K562 (cell line): ENCODE data around the gene ERFL.
A peak's percentile ranks its signal among the peaks of the same experiment; 100 is the strongest.

Experiments
- CBX3 ChIP-seq, 2 experiments: IDR thresholded peaks; 1 replicate in 1 of 2; 2 replicates in 1 of 2; pipeline ENCODE4 v1.6.1; 2012; ENCODE audit warnings: inconsistent platforms in 2 of 2, low read length in 2 of 2, borderline replicate concordance in 1 of 2, control low read depth in 1 of 2
- EZH2 ChIP-seq: IDR thresholded peaks from 2 replicates; pipeline ENCODE4 v1.6.1; 2012; ENCODE audit warnings: low read depth, mild to moderate bottlenecking, inconsistent platforms, low read length, borderline replicate concordance
- FOXA1 ChIP-seq: fragments of 450-650 bp; IDR thresholded peaks from 2 replicates; pipeline ENCODE4 v1.6.1; 2016; ENCODE audit warnings: mild to moderate bottlenecking, borderline replicate concordance
- POLR2AphosphoS5 ChIP-seq: IDR thresholded peaks from 2 replicates; pipeline ENCODE4 v1.6.1; 2011; ENCODE audit warnings: mild to moderate bottlenecking, low read depth, low read length, moderate library complexity; ENCODE audit not compliant: control insufficient read depth, insufficient read depth
- SMC3 ChIP-seq: conservative IDR thresholded peaks from 2 replicates; pipeline ENCODE4 v1.6.1; 2011; ENCODE audit warnings: low read depth, low read length, improper control_type of control experiment; ENCODE audit not compliant: insufficient read depth
- TAF7 ChIP-seq: fragments of 450-650 bp; IDR thresholded peaks from 2 replicates; pipeline ENCODE4 v1.6.1; 2016; ENCODE audit warnings: missing genetic modification characterization, missing compliant biosample characterization
- YY1 ChIP-seq, 3 experiments: IDR thresholded peaks; 2 replicates each; pipeline ENCODE4 v1.6.1; 2011; ENCODE audit warnings: low read length in 2 of 3, mild to moderate bottlenecking in 2 of 3, moderate library complexity in 2 of 3, borderline replicate concordance in 1 of 3, control low read depth in 1 of 3, low read depth in 1 of 3; ENCODE audit not compliant: insufficient read depth in 3 of 3, insufficient replicate concordance in 2 of 3, control insufficient read depth in 1 of 3, insufficient read length in 1 of 3; ENCODE audit errors: extremely low read depth in 1 of 3
- ZNF143 ChIP-seq: sonication (generic); formaldehyde crosslinking; IDR thresholded peaks from 2 replicates; pipeline ENCODE4 v1.9.0; 2022; ENCODE audit warnings: mild to moderate bottlenecking, missing genetic modification reagents
- TF ChIP-seq, protein P1 (sequence below): sonication (generic); formaldehyde crosslinking; IDR thresholded peaks from 2 replicates; pipeline ENCODE4 v1.8.1; 2023; ENCODE audit warnings: mild to moderate bottlenecking, missing genetic modification reagents

DNA sequence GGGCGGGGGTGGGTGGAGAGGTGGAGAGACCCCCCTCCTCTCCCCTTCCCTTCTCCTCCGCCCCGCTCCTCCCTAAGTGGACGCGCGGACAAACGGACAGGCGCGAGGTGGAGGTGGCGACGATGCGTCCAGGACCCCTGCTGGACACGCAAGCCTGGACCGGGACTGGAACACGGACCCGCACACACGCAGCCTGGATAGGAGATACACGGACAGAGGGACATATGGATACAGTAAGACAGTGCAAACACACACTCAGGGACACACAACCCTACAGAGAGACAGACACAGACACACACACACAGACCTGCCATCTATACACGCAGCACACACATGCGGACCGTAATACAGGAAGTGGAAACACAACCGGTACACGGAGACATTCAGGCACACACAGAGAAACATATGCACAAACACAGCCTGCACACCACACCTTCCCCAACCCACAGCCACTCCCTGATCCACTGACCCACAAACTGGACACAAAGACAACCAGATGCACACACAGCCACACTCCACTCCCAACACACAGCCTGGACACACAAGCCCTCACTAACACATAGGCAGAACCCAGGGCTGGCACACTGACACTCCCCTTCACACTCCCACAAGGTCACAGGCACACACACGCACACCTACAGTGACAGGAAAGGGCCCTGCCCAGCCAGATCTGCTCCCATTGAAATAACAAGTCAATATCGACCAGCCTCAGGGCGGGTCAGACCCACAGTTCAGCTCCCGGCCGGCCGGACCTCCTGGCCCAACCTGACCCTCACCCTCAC, 696 bp upstream of the ERFL start:
- TF ChIP-seq TAF7 (tag): no peak; the same call in 1 of the 2 replicates
- no peak for TF ChIP-seq SMC3
- TF ChIP-seq YY1 (IDR thresholded peaks at IDR 0.05; ENCODE audit: borderline replicate concordance in 1 of 3, control insufficient read depth in 1 of 3, extremely low read depth in 1 of 3, insufficient read depth in 3 of 3, insufficient read length in 1 of 3, insufficient replicate concordance in 2 of 3, low read depth in 1 of 3, low read length in 2 of 3): peak in 1 of 3 experiments; percentile 4
- TF ChIP-seq POLR2AphosphoS5: no peak
- TF ChIP-seq CBX3 (IDR thresholded peaks at IDR 0.05; ENCODE audit: borderline replicate concordance in 1 of 2, low read length in 2 of 2): no peak; a peak in 1 of 3 replicates
- TF ChIP-seq ZNF143 (CRISPR knock-in tag): no peak
- no peak for TF ChIP-seq FOXA1
- TF ChIP-seq, protein P1, sequence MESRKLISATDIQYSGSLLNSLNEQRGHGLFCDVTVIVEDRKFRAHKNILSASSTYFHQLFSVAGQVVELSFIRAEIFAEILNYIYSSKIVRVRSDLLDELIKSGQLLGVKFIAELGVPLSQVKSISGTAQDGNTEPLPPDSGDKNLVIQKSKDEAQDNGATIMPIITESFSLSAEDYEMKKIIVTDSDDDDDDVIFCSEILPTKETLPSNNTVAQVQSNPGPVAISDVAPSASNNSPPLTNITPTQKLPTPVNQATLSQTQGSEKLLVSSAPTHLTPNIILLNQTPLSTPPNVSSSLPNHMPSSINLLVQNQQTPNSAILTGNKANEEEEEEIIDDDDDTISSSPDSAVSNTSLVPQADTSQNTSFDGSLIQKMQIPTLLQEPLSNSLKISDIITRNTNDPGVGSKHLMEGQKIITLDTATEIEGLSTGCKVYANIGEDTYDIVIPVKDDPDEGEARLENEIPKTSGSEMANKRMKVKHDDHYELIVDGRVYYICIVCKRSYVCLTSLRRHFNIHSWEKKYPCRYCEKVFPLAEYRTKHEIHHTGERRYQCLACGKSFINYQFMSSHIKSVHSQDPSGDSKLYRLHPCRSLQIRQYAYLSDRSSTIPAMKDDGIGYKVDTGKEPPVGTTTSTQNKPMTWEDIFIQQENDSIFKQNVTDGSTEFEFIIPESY: 0 out of 2 replicates have a peak, but pooled peaks have one; percentile 28
- TF ChIP-seq EZH2: no peak
